ENCODE data around the gene TCAP.
A peak's percentile ranks its signal among the peaks of the same experiment; 100 is the strongest.

TCAP gene

DNA sequence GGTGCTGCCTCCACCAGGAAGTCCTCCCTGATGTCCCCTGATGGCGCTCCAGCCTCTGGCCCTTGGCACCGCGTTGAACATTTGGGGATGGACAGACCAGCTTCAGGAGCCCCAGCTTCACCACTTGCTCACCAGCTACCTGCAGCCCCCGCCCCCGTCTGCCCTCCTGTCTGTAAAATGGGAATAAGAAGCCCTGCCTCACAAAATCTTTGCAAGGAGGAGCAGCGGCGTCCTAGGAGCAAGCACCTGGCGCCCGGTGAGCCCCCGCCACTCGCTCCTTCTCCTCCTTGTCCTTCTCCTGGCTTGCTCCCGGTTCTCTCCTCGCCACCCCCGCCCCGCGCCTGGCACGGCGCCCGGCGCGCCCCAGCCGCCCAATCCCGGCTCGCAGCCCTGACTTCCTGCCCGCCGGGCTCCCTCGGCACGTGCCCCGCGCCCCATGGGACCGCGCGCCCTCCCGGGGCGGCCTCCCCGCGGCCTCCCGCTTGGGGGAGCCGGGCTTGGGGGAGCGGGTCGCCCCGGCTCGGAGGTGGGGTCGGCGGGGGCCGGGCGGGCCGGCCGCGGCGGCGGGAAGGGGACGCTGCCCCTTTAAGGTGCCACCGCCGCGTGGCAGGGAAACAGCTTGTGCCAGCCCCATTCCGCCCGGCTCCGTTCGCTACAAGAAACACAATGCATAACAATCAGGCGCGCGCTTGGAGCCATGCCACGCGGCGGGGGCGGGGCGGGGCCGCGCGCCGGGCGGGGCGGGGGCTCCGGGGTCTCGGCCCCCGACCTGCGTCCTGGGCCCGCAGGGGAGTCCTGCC lies 47.5 kb upstream of the TCAP start:
- peak overlapping the region; percentile 91 for H3K4me2 ChIP-seq (ENCODE audit: low read depth, low read length)
- H3K27ac ChIP-seq (ENCODE audit: low read length) = no peak overlapping the region
- no peaks in the 10 kb centered on the region for H3K9me2 ChIP-seq (replicated peaks; ENCODE audit: insufficient read depth, low read length)
- no peaks in the 10 kb centered on the region for H3K36me3 ChIP-seq (replicated peaks; ENCODE audit: insufficient read depth, low read length)
- no peaks in the 10 kb centered on the region for H4K20me1 ChIP-seq (ENCODE audit: insufficient read depth, low read length)
- no peaks in the 10 kb centered on the region for H3K79me2 ChIP-seq (ENCODE audit: low read length)
- H3F3A ChIP-seq (ENCODE audit: insufficient read depth, low read length) = peaks cover 6% of the 10 kb centered on the region; the same call in 1 of the 2 replicates
- peaks cover 9% of the 10 kb centered on the region; the same call in 1 of the 2 replicates for H3K4me1 ChIP-seq (ENCODE audit: low read length)
- TF ChIP-seq EZH2phosphoT487 (IDR thresholded peaks at IDR 0.05; ENCODE audit: low read length) (no peak), EZH2 (optimal IDR thresholded peaks at IDR 0.05; ENCODE audit: low read depth, low read length) (no peak), CTCF (IDR thresholded peaks at IDR 0.05; ENCODE audit: low read length) (no peak)
- no peaks in the 10 kb centered on the region for H3K9me3 ChIP-seq (replicated peaks; ENCODE audit: insufficient read depth, low read length)
- H3K27me3 ChIP-seq (replicated peaks; ENCODE audit: insufficient read depth, low read length) = peaks cover 13% of the 10 kb centered on the region
- peak overlapping the region; percentile 79 for H2AFZ ChIP-seq (ENCODE audit: low read length)
- DNase-seq = peak; percentile 45
- peak overlapping the region; percentile 59; the same call in 1 of the 2 replicates for H3K9ac ChIP-seq (ENCODE audit: low read length)
- H3K4me3 ChIP-seq (ENCODE audit: low read length) = peak overlapping the region; percentile 65

DNA sequence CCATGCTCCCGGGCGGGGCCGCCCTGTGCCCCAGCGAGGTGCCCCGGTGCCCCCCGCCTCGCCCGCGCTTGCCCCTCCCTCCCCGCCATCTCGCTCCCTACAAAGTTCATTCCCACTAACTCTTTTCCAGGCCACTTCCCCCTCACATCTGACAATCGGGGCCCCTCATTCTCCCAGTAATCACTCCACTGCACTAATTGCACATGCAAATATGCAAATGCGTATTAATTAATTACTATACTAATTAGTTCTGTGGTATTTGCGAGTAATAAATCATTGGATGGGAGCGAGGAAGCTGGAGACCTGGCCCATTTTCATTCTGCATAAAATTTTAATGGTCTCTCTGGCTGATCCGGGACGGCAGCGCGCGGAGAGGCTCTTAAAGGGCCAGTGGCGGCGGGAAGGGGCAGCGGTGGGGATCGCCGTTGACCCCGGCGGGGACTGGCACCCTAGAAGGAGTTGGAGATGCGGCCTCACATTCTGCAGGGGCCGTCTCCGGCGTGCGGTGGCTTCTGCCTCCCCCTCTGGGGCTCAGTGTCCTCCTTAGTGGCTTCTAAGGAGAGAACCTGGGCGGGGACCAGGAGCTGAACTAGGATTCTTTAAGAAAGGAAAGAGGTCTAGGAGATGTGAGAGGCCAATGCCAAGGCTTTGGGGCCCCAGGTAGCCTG lies 46.8 kb upstream of the TCAP start:
- Histone ChIP-seq H3K4me2 (ENCODE audit: low read depth, low read length) (peak overlapping the region; percentile 91), H2AFZ (ENCODE audit: low read length) (peak overlapping the region; percentile 51)

More for the DNA sequence above, 46.8 kb upstream of the TCAP start:
- Histone ChIP-seq H3F3A (ENCODE audit: insufficient read depth, low read length) (peaks cover 10% of the 10 kb centered on the region; the same call in 1 of the 2 replicates), H3K27me3 (replicated peaks; ENCODE audit: insufficient read depth, low read length) (peaks cover 13% of the 10 kb centered on the region), H3K36me3 (replicated peaks; ENCODE audit: insufficient read depth, low read length) (no peaks in the 10 kb centered on the region), H3K4me1 (ENCODE audit: low read length) (peaks cover 16% of the 10 kb centered on the region), H4K20me1 (ENCODE audit: insufficient read depth, low read length) (no peaks in the 10 kb centered on the region), H3K4me3 (ENCODE audit: low read length) (peak overlapping the region; percentile 65), H3K79me2 (ENCODE audit: low read length) (no peaks in the 10 kb centered on the region), H3K9ac (ENCODE audit: low read length) (peak overlapping the region; percentile 59), H3K9me3 (replicated peaks; ENCODE audit: insufficient read depth, low read length) (no peaks in the 10 kb centered on the region), H3K27ac (ENCODE audit: low read length) (no peak overlapping the region), H3K9me2 (replicated peaks; ENCODE audit: insufficient read depth, low read length) (no peaks in the 10 kb centered on the region)
- no peak for DNase-seq
- TF ChIP-seq EZH2phosphoT487 (IDR thresholded peaks at IDR 0.05; ENCODE audit: low read length) (no peak), CTCF (IDR thresholded peaks at IDR 0.05; ENCODE audit: low read length) (no peak), EZH2 (optimal IDR thresholded peaks at IDR 0.05; ENCODE audit: low read depth, low read length) (no peak)
